ENCODE results near the gene SMAD3.
"Not testable (repeated sequence)": the region's sequence is repeated elsewhere in the genome, so short reads cannot be mapped to it uniquely, and the experiment has no call there.

Gene SMAD3

GRCh38 chr15:67065531-67066005 lies at the start of gene SMAD3:
Gene SMAD3 (plus strand): TSS chr15:67065602. CDS start chr15:67066155, 553 bp downstream.
- peak; percentile 54 for DNase-seq

- DNase-seq, result no peak
Observed at GRCh38 chr15:67017311-67017710, 48.1 kb upstream of the SMAD3 start.

GRCh38 chr15:67018026-67018425 lies 47.4 kb upstream of the SMAD3 start:
- DNase-seq, result no peak

GRCh38 chr15:67018441-67018840 lies 47.0 kb upstream of the SMAD3 start:
- no peak for DNase-seq

- DNase-seq, result no peak
Observed at GRCh38 chr15:67019069-67019468, 46.3 kb upstream of the SMAD3 start.

- no peak for DNase-seq
Observed at GRCh38 chr15:67019884-67020520, 45.4 kb upstream of the SMAD3 start.

GRCh38 chr15:67020668-67021067 lies 44.7 kb upstream of the SMAD3 start:
- not testable (repeated sequence) for DNase-seq

- no peak for DNase-seq
Observed at GRCh38 chr15:67021455-67021854, 43.9 kb upstream of the SMAD3 start.

GRCh38 chr15:67022587-67023105 lies 42.8 kb upstream of the SMAD3 start:
- DNase-seq, result no peak

- DNase-seq, result no peak
Observed at GRCh38 chr15:67023517-67024313, 41.7 kb upstream of the SMAD3 start.

- no peak for DNase-seq
Observed at GRCh38 chr15:67024314-67024997, 40.9 kb upstream of the SMAD3 start.

- DNase-seq, result no peak
Observed at GRCh38 chr15:67024998-67025368, 40.4 kb upstream of the SMAD3 start.

GRCh38 chr15:67025719-67026609 lies 39.4 kb upstream of the SMAD3 start:
- no peak for DNase-seq

GRCh38 chr15:67026610-67026967 lies 38.8 kb upstream of the SMAD3 start:
- no peak for DNase-seq

GRCh38 chr15:67028440-67028839 lies 37.0 kb upstream of the SMAD3 start:
- DNase-seq, result not testable (repeated sequence)

GRCh38 chr15:67030036-67030762 lies 35.2 kb upstream of the SMAD3 start:
- no peak for DNase-seq

- DNase-seq, result no peak
Observed at GRCh38 chr15:67031331-67031730, 34.1 kb upstream of the SMAD3 start.

- no peak for DNase-seq
Observed at GRCh38 chr15:67032608-67033007, 32.8 kb upstream of the SMAD3 start.

GRCh38 chr15:67033012-67033411 lies 32.4 kb upstream of the SMAD3 start:
- no peak for DNase-seq

GRCh38 chr15:67033571-67034044 lies 31.8 kb upstream of the SMAD3 start:
- no peak for DNase-seq

- no peak for DNase-seq
Observed at GRCh38 chr15:67035886-67036285, 29.5 kb upstream of the SMAD3 start.
